GM12878 (cell line): ENCODE measurements around the gene RBM18. TPM values are rescaled to one million over a fixed set of nuclear protein-coding genes. Genes with fewer than 3 reads are reported as not detected.

Source experiments
- ATAC-seq: fragments of 200-7000 bp; cut with Tn5 transposase; 3 replicates; pipeline ENCODE4 v1.9.1; 2020; ENCODE audit warnings: mild to moderate bottlenecking, moderate library complexity
- BruUV-seq: library from RNA; stranded (reverse); fragments of 400-500 nt; replicated peaks from 2 replicates; lab custom pipeline; 2021; lab: Mats Ljungman, UMichigan
- CTCF ChIA-PET: fragments of 300-600 bp; sonication (Branson Sonifier 250); formaldehyde crosslinking; extraction: SDS; loops from one replicate; lab custom pipeline; 2021; ENCODE audit warnings: inconsistent platforms; lab: Yijun Ruan, JAX
- POLR2A ChIA-PET: fragments of 350-600 bp; formaldehyde crosslinking; extraction: SDS; loops from one replicate; lab custom pipeline; 2021; ENCODE audit warnings: inconsistent platforms; lab: Charles Lee
- RAD21 ChIA-PET: fragments of 300-600 bp; sonication (Branson Sonifier 250); formaldehyde crosslinking; loops from one replicate; lab custom pipeline; 2023; ENCODE audit warnings: antibody characterized with exemption; ENCODE audit not compliant: unreplicated experiment; lab: Charles Lee
- SMC1A ChIA-PET: fragments of 300-600 bp; sonication (Branson Sonifier 250); formaldehyde crosslinking; loops from one replicate; lab custom pipeline; 2023; ENCODE audit not compliant: unreplicated experiment, uncharacterized antibody; lab: Charles Lee
- DNase-seq: peaks from one replicate; pipeline ENCODE4 v3.0.0-alpha.2; 2011; ENCODE audit warnings: low read depth, low spot score
- FAIRE-seq: peaks from 3 replicates; lab custom pipeline; 2011; peaks lifted over from hg19 to GRCh38; lab: Jason Lieb, UNC
- H2AFZ ChIP-seq: 2 replicates; pipeline ENCODE4 v1.6.0; 2011; ENCODE audit warnings: low read depth, low read length, control low read depth; ENCODE audit not compliant: control insufficient read depth
- H3K27ac ChIP-seq: 2 replicates; pipeline ENCODE4 v1.5.1; 2011; ENCODE audit warnings: control low read depth; ENCODE audit not compliant: control insufficient read depth, insufficient read depth
- H3K27me3 ChIP-seq, 2 experiments: replicated peaks in 1 of 2; 2 replicates each; pipeline versions ENCODE4 v1.6.0 to v1.6.1; 2011; ENCODE audit warnings: low read length in 1 of 2; ENCODE audit not compliant: control insufficient read depth in 2 of 2, insufficient read depth in 2 of 2
- H3K36me3 ChIP-seq, 2 experiments: 2 replicates each; pipeline ENCODE4 v1.5.1; 2011; ENCODE audit warnings: low read length in 1 of 2; ENCODE audit not compliant: control insufficient read depth in 2 of 2, insufficient read depth in 2 of 2
- H3K4me1 ChIP-seq: 2 replicates; pipeline ENCODE4 v1.6.1; 2011; ENCODE audit warnings: mild to moderate bottlenecking, low read length, moderate library complexity, mixed read lengths; ENCODE audit not compliant: control insufficient read depth, insufficient read depth
- H3K4me2 ChIP-seq: 2 replicates; pipeline ENCODE4 v1.6.0; 2011; ENCODE audit warnings: control low read depth; ENCODE audit not compliant: control insufficient read depth, insufficient read depth
- H3K4me3 ChIP-seq: fragments of 200-600 bp; sonication (generic); 2 replicates; pipeline ENCODE4 v1.5.1; 2016
- H3K79me2 ChIP-seq: 2 replicates; pipeline ENCODE4 v1.6.0; 2011; ENCODE audit warnings: low read length; ENCODE audit not compliant: control insufficient read depth, insufficient read depth
- H3K9ac ChIP-seq: 2 replicates; pipeline ENCODE4 v1.8.0; 2011; ENCODE audit warnings: low read length, control low read depth, mixed read lengths; ENCODE audit not compliant: control insufficient read depth, insufficient read depth
- H3K9me3 ChIP-seq: replicated peaks from 3 replicates; pipeline ENCODE4 v1.5.1; 2011; ENCODE audit warnings: mild to moderate bottlenecking, low read length; ENCODE audit not compliant: control insufficient read depth, insufficient read depth
- H4K20me1 ChIP-seq: 2 replicates; pipeline ENCODE4 v1.6.0; 2011; ENCODE audit not compliant: control insufficient read depth, insufficient read depth
- CEBPB ChIP-seq, 2 experiments: fragments of 150-350 bp in 1 of 2; IDR thresholded peaks; 2 replicates each; pipeline ENCODE4 v1.6.1; 2012 to 2014; ENCODE audit warnings: low read depth in 2 of 2, low read length in 2 of 2, borderline replicate concordance in 1 of 2, inconsistent platforms in 1 of 2
- CEBPZ ChIP-seq: fragments of 150-350 bp; IDR thresholded peaks from 2 replicates; pipeline ENCODE4 v1.6.1; 2016; ENCODE audit warnings: low read depth, low read length
- DPF2 ChIP-seq: fragments of 450-650 bp; IDR thresholded peaks from 2 replicates; pipeline ENCODE4 v1.6.1; 2017; ENCODE audit warnings: mild to moderate bottlenecking
- FOXM1 ChIP-seq: IDR thresholded peaks from 2 replicates; pipeline ENCODE4 v1.6.1; 2012; ENCODE audit warnings: low read depth, mild to moderate bottlenecking, inconsistent platforms, low read length, moderate library complexity
- HDGF ChIP-seq: fragments of 450-650 bp; IDR thresholded peaks from 2 replicates; pipeline ENCODE4 v1.6.1; 2016; ENCODE audit warnings: antibody characterized with exemption
- IKZF2 ChIP-seq, 2 experiments: fragments of 450-650 bp; IDR thresholded peaks; 2 replicates each; pipeline ENCODE4 v1.6.1; 2017; ENCODE audit warnings: mild to moderate bottlenecking in 2 of 2, moderate library complexity in 2 of 2
- MXI1 ChIP-seq: fragments of 150-350 bp; IDR thresholded peaks from 2 replicates; pipeline ENCODE4 v1.6.1; 2011; ENCODE audit warnings: low read depth, mild to moderate bottlenecking, inconsistent platforms, low read length, improper control_type of control experiment
- MYC ChIP-seq: IDR thresholded peaks from 2 replicates; pipeline ENCODE4 v1.6.1; 2011; ENCODE audit warnings: mild to moderate bottlenecking, low read length, moderate library complexity, inconsistent platforms; ENCODE audit not compliant: insufficient read depth, insufficient replicate concordance, insufficient read length, severe bottlenecking
- PBX3 ChIP-seq: IDR thresholded peaks from 2 replicates; pipeline ENCODE4 v1.6.1; 2011; ENCODE audit warnings: mild to moderate bottlenecking, low read depth, low read length, moderate library complexity; ENCODE audit not compliant: insufficient replicate concordance
- SUZ12 ChIP-seq: fragments of 200-600 bp; sonication (generic); IDR thresholded peaks from one replicate; pipeline ENCODE4 v1.6.1; 2018; ENCODE audit warnings: antibody characterized with exemption, mild to moderate bottlenecking; ENCODE audit not compliant: unreplicated experiment
- USF1 ChIP-seq: IDR thresholded peaks from 2 replicates; pipeline ENCODE4 v1.6.1; 2011; ENCODE audit warnings: borderline replicate concordance, low read depth, mild to moderate bottlenecking, moderate library complexity, mixed read lengths, low read length; ENCODE audit not compliant: insufficient read depth; ENCODE audit errors: extremely low read length
- YBX1 ChIP-seq: fragments of 450-650 bp; IDR thresholded peaks from 2 replicates; pipeline ENCODE4 v1.6.1; 2016; ENCODE audit warnings: antibody characterized with exemption
- YY1 ChIP-seq: IDR thresholded peaks from 2 replicates; pipeline ENCODE4 v1.6.1; 2011; ENCODE audit warnings: low read depth, mild to moderate bottlenecking, low read length
- ZNF207 ChIP-seq: fragments of 450-650 bp; IDR thresholded peaks from 2 replicates; pipeline ENCODE4 v1.6.1; 2014; ENCODE audit warnings: antibody characterized with exemption, mild to moderate bottlenecking, borderline replicate concordance
- ZNF217 ChIP-seq: fragments of 450-650 bp; IDR thresholded peaks from 2 replicates; pipeline ENCODE4 v1.6.1; 2017; ENCODE audit warnings: antibody characterized with exemption, mild to moderate bottlenecking
- ZNF274 ChIP-seq: IDR thresholded peaks from one replicate; pipeline ENCODE4 v1.8.0; 2011; ENCODE audit not compliant: insufficient read length, insufficient read depth
- WGBS: methylation state at CpG from one replicate; pipeline ENCODE4 v1.1.6; 2016; ENCODE audit warnings: low lambda C conversion rate; ENCODE audit not compliant: insufficient replicate concordance, insufficient coverage; ENCODE audit errors: missing lambda C conversion rate; 5-methylcytosine and 5-hydroxymethylcytosine counted together
- in situ Hi-C: fragments of 300-500 bp; cut with MboI; formaldehyde crosslinking; loops from 9 replicates; pipeline ENCODE4 v1.14.3; 2018; ENCODE audit warnings: mixed read lengths
- intact Hi-C: fragments of 100-400 bp; cut with micrococcal nuclease; formaldehyde crosslinking; loops from one replicate; pipeline ENCODE4 v1.14.2; 2022; ENCODE audit not compliant: unreplicated experiment
- polyA plus RNA-seq, 11 experiments: library from polyadenylated mRNA; depleted of rRNA in 4 of 11; unstranded in 6 of 11; stranded (reverse) in 5 of 11; fragments of >200 nt; fragmentation: Nextera tagmentation in 4 of 11; fragmentation: Illumina TruSeq in 1 of 11; extraction: Ambion mirVana in 4 of 11; extraction: Trizol in 1 of 11; gene quantifications; 1 replicate in 1 of 11; 2 replicates in 10 of 11; pipeline versions ENCODE4 v1.2.1 to v1.2.3, GENCODE V29; 2011 to 2016; ENCODE audit warnings: inconsistent platforms in 2 of 11, missing spikeins in 2 of 11, low read depth in 1 of 11
- total RNA-seq, 4 experiments: library from RNA; depleted of rRNA in 3 of 4; stranded (reverse); fragments of >200 nt in 3 of 4; fragmentation: Illumina TruSeq in 1 of 4; extraction: Trizol in 1 of 4; gene quantifications; 2 replicates each; pipeline versions ENCODE4 v1.2.1 to v1.2.3, GENCODE V29; 2013 to 2021

The RBM18 gene
- total and polyA plus RNA-seq, 10 of the 15 experiments (the other 5 are each of a cell fraction or from before 2014, with no cell fraction given): 6.4 to 46.8 (median 30.4) TPM

GRCh38 chr9:122213589-122214413 is 50.8 kb downstream of the RBM18 start (continued):
- TF ChIP-seq USF1: no peak

GRCh38 chr9:122213102-122213588 is 51.5 kb downstream of the RBM18 start:
- FAIRE-seq (no peak), DNase-seq (no peak), ATAC-seq (no peak)
- Histone ChIP-seq H3K9me3 (no peaks in the 10 kb centered on the region), H3K4me1 (no peaks in the 10 kb centered on the region), H3K4me3 (no peak overlapping the region), H3K27ac (no peak overlapping the region), H4K20me1 (0 out of 2 replicates have a peak, but pooled peaks cover 1% of the 10 kb centered on the region), H3K27me3 (peaks cover 2 to 14% of the 10 kb centered on the region in 2 experiments; a peak in 3 of 4 replicates), H3K9ac (no peak overlapping the region), H3K4me2 (no peak overlapping the region), H2AFZ (no peak overlapping the region), H3K79me2 (no peaks in the 10 kb centered on the region), H3K36me3 (no peaks in the 10 kb centered on the region)
- ChIA-PET SMC1A (no interaction called here), RAD21 (no interaction called here), CTCF (no interaction called here), POLR2A (no interaction called here)
- BruUV-seq: no TSS peak
- WGBS: 49% methylated on average over 20 of the region's 20 CpGs
- intact Hi-C loops: no loop called here
- in situ Hi-C loops: no loop called here
- TF ChIP-seq ZNF274: no peak
- no peak for TF ChIP-seq CEBPB (IDR thresholded peaks at IDR 0.05; ENCODE audit: borderline replicate concordance in 1 of 2, low read depth in 2 of 2, low read length in 2 of 2)
- no peak for TF ChIP-seq CEBPZ
- TF ChIP-seq FOXM1: no peak
- TF ChIP-seq ZNF207: no peak
- TF ChIP-seq YY1: no peak
- TF ChIP-seq DPF2: no peak
- no peak for TF ChIP-seq SUZ12
- TF ChIP-seq HDGF: no peak
- no peak for TF ChIP-seq PBX3
- no peak for TF ChIP-seq MXI1
- TF ChIP-seq MYC: no peak
- no peak for TF ChIP-seq IKZF2 (IDR thresholded peaks at IDR 0.05)
- no peak for TF ChIP-seq YBX1
- no peak for TF ChIP-seq ZNF217
